Gastroesophageal sphincter (tissue), 4 donors: ENCODE data around the gene DST. TPM values are rescaled to one million over a fixed set of nuclear protein-coding genes. Genes with fewer than 3 reads are reported as not detected.

Experiments used
- ATAC-seq: fragments of 150-250 bp; one replicate; pipeline ENCODE4 v1.9.1; 2016; ENCODE audit warnings: mild to moderate bottlenecking, moderate library complexity
- H3K27ac ChIP-seq, 4 donors: fragments of 200-600 bp; sonication (generic) in 3 of 4; 1 replicate in 3 of 4; 2 replicates in 1 of 4; pipeline ENCODE4 v1.5.1; 2016 to 2019
- H3K27me3 ChIP-seq: fragments of 200-600 bp; sonication (generic); one replicate; pipeline ENCODE4 v1.5.1; 2019
- H3K36me3 ChIP-seq, 2 donors: fragments of 200-600 bp; sonication (generic); one replicate each; pipeline ENCODE4 v1.5.1; 2019; ENCODE audit warnings: control low read depth in 1 of 2
- H3K4me1 ChIP-seq, 3 donors: fragments of 200-600 bp; sonication (generic); 1 replicate in 2 of 3; 2 replicates in 1 of 3; pipeline ENCODE4 v1.5.1; 2016 to 2019; ENCODE audit warnings: control low read depth in 2 of 3
- H3K4me3 ChIP-seq, 2 donors: fragments of 200-600 bp; sonication (generic); one replicate each; pipeline ENCODE4 v1.5.1; 2019; ENCODE audit warnings: mild to moderate bottlenecking in 1 of 2, moderate library complexity in 1 of 2
- H3K9me3 ChIP-seq, 3 donors: fragments of 200-600 bp; sonication (generic); one replicate each; pipeline ENCODE4 v1.5.1; 2017 to 2019; ENCODE audit warnings: control low read depth in 2 of 3
- CTCF ChIP-seq, 4 experiments: fragments of 200-600 bp in 2 of 4; fragments of 450-650 bp in 2 of 4; sonication (generic) in 1 of 4; IDR thresholded peaks; one replicate each; pipeline ENCODE4 v1.5.1; 2017 to 2019; ENCODE audit warnings: antibody characterized with exemption in 4 of 4, mild to moderate bottlenecking in 2 of 4, moderate library complexity in 2 of 4
- EP300 ChIP-seq: sonication (generic); formaldehyde crosslinking; IDR thresholded peaks from one replicate; pipeline ENCODE4 v1.6.1; 2017; ENCODE audit warnings: antibody characterized with exemption, mild to moderate bottlenecking
- POLR2A ChIP-seq, 2 donors: fragments of 450-650 bp; IDR thresholded peaks; one replicate each; pipeline ENCODE4 v1.6.1; 2017; ENCODE audit warnings: antibody characterized with exemption in 2 of 2, mild to moderate bottlenecking in 2 of 2, moderate library complexity in 1 of 2
- POLR2AphosphoS5 ChIP-seq: sonication (generic); formaldehyde crosslinking; IDR thresholded peaks from one replicate; pipeline ENCODE4 v1.6.1; 2017; ENCODE audit warnings: antibody characterized with exemption
- WGBS, 2 donors: methylation state at CpG; one replicate each; pipeline ENCODE4 v1.1.5; 2018; ENCODE audit warnings: low coverage in 1 of 2; 5-methylcytosine and 5-hydroxymethylcytosine counted together
- total RNA-seq, 4 donors: library from RNA; depleted of rRNA; stranded (reverse); fragments of >200 nt; gene quantifications; one replicate each; pipeline ENCODE4 v1.1.0, GENCODE V29; 2016

The DST gene
- total RNA-seq, 4 donors from 2014 or later: 442 to 716 (median 661) TPM

- peaks cover 0 to 40% of the 10 kb centered on the region in 2 donors for H3K36me3 ChIP-seq
- WGBS, 2 donors: 44 to 79% methylated on average over 9 to 12 of the region's 12 CpGs
- no peak overlapping the region for H3K4me3 ChIP-seq
- ATAC-seq: no peak
- no peaks in the 10 kb centered on the region for H3K27me3 ChIP-seq
- no peak for TF ChIP-seq POLR2AphosphoS5
- no peak for TF ChIP-seq CTCF (IDR thresholded peaks at IDR 0.05)
- TF ChIP-seq EP300: no peak
- TF ChIP-seq POLR2A (IDR thresholded peaks at IDR 0.05): no peak
- peaks cover 1 to 39% (median 4%) of the 10 kb centered on the region in 3 donors for H3K4me1 ChIP-seq
- H3K27ac ChIP-seq: peak overlapping the region in 3 of 4 donors; percentile 5 to 50 (median 5)
- H3K9me3 ChIP-seq: no peaks in the 10 kb centered on the region
These were observed 4.6 kb upstream of the DST start for GRCh38 chr6:56647172-56647762.

- no peak for TF ChIP-seq CTCF (IDR thresholded peaks at IDR 0.05)
- no peak for TF ChIP-seq POLR2AphosphoS5
- no peak for TF ChIP-seq EP300
- no peak for TF ChIP-seq POLR2A (IDR thresholded peaks at IDR 0.05)
- H3K9me3 ChIP-seq: no peaks in the 10 kb centered on the region
- H3K4me1 ChIP-seq: peaks cover 0 to 30% (median 2%) of the 10 kb centered on the region in 3 donors
- WGBS, 2 donors: 71 to 93% methylated on average over 5 of the region's 5 CpGs
- no peak overlapping the region for H3K4me3 ChIP-seq
- peaks cover 0 to 61% of the 10 kb centered on the region in 2 donors for H3K36me3 ChIP-seq
- no peak for ATAC-seq
- H3K27ac ChIP-seq: peak overlapping the region in 2 of 4 donors; percentile 33 to 56
- H3K27me3 ChIP-seq: no peaks in the 10 kb centered on the region
These were observed 1.7 kb upstream of the DST start for GRCh38 chr6:56644366-56644765.

- Histone ChIP-seq H3K27me3 (no peaks in the 10 kb centered on the region), H3K27ac (peak overlapping the region in 3 of 4 donors; percentile 50 to 59 (median 56)), H3K4me1 (peaks cover 0 to 23% (median 3%) of the 10 kb centered on the region in 3 donors), H3K9me3 (no peaks in the 10 kb centered on the region), H3K4me3 (no peak overlapping the region), H3K36me3 (peaks cover 0 to 67% of the 10 kb centered on the region in 2 donors)
- no peak for TF ChIP-seq POLR2A (IDR thresholded peaks at IDR 0.05)
- no peak for TF ChIP-seq POLR2AphosphoS5
- TF ChIP-seq EP300: no peak
- TF ChIP-seq CTCF (IDR thresholded peaks at IDR 0.05): no peak
- WGBS, 2 donors: 79% methylated on average over 4 of the region's 4 CpGs
- no peak for ATAC-seq
These were observed 845 bp upstream of the DST start for GRCh38 chr6:56643379-56644089.

- H3K4me3 ChIP-seq: no peak overlapping the region
- TF ChIP-seq POLR2A (IDR thresholded peaks at IDR 0.05) (no peak), POLR2AphosphoS5 (no peak), EP300 (no peak), CTCF (IDR thresholded peaks at IDR 0.05) (no peak)
- peaks cover 3 to 53% of the 10 kb centered on the region in 2 donors for H3K36me3 ChIP-seq
These were observed 2.3 kb downstream of the DST start for GRCh38 chr6:56640374-56640773.

GRCh38 chr6:56638760-56639159 is 3.9 kb downstream of the DST start:
- H3K4me1 ChIP-seq: peaks cover 0 to 23% (median 3%) of the 10 kb centered on the region in 3 donors
- TF ChIP-seq CTCF (IDR thresholded peaks at IDR 0.05) (no peak), POLR2AphosphoS5 (no peak), EP300 (no peak), POLR2A (IDR thresholded peaks at IDR 0.05) (no peak)
- peak overlapping the region in 2 of 4 donors; percentile 44 to 56 for H3K27ac ChIP-seq
- no peaks in the 10 kb centered on the region for H3K27me3 ChIP-seq
- ATAC-seq: no peak
- no peak overlapping the region for H3K4me3 ChIP-seq
- H3K9me3 ChIP-seq: no peaks in the 10 kb centered on the region
- H3K36me3 ChIP-seq: peaks cover 6 to 57% of the 10 kb centered on the region in 2 donors

More at GRCh38 chr6:56640374-56640773, 2.3 kb downstream of the DST start:
- ATAC-seq: no peak
- Histone ChIP-seq H3K9me3 (no peaks in the 10 kb centered on the region), H3K27ac (no peak overlapping the region), H3K27me3 (no peaks in the 10 kb centered on the region), H3K4me1 (peaks cover 0 to 24% (median 3%) of the 10 kb centered on the region in 3 donors)
- 86 to 94% methylated on average over 4 of the region's 4 CpGs for WGBS, 2 donors
